NCI-H526 treated with DMSO at 0.1 percent for 48 hours (cell line): Measurements from ENCODE around the gene DSG4.

Source experiments
- DNase-seq: peaks from one replicate; lab custom pipeline; 2025; lab: John Stamatoyannopoulos, UW

Gene DSG4

GRCh38 chr18:31410716-31411483 lies 34.3 kb downstream of the DSG4 start:
- DNase-seq: no peak

- no peak for DNase-seq
These were observed 36.6 kb downstream of the DSG4 start for GRCh38 chr18:31413137-31413536.

GRCh38 chr18:31417850-31418249 lies 41.3 kb downstream of the DSG4 start:
- no peak for DNase-seq

GRCh38 chr18:31419457-31419932 lies 42.9 kb downstream of the DSG4 start:
- no peak for DNase-seq

GRCh38 chr18:31420032-31420431 lies 43.5 kb downstream of the DSG4 start:
- DNase-seq: no peak

- no peak for DNase-seq
These were observed 43.9 kb downstream of the DSG4 start for GRCh38 chr18:31420524-31420923.

- DNase-seq: no peak
These were observed 47.9 kb downstream of the DSG4 start for GRCh38 chr18:31424383-31424988.

GRCh38 chr18:31426021-31426420 lies 49.4 kb downstream of the DSG4 start:
- no peak for DNase-seq

- DNase-seq: no peak
These were observed 50.4 kb downstream of the DSG4 start for GRCh38 chr18:31426871-31427406.

- no peak for DNase-seq
These were observed 51.6 kb downstream of the DSG4 start for GRCh38 chr18:31428211-31428610.

- DNase-seq: no peak
These were observed 53.0 kb downstream of the DSG4 start for GRCh38 chr18:31429623-31430022.

- no peak for DNase-seq
These were observed 53.5 kb downstream of the DSG4 start for GRCh38 chr18:31430072-31430471.

GRCh38 chr18:31430554-31430953 lies 54.0 kb downstream of the DSG4 start:
- DNase-seq: no peak

GRCh38 chr18:31432316-31432715 lies 55.7 kb downstream of the DSG4 start:
- no peak for DNase-seq

GRCh38 chr18:31436825-31437224 lies 60.2 kb downstream of the DSG4 start:
- no peak for DNase-seq

GRCh38 chr18:31438402-31438801 lies 61.8 kb downstream of the DSG4 start:
- no peak for DNase-seq

GRCh38 chr18:31439807-31440325 lies 63.3 kb downstream of the DSG4 start:
- no peak for DNase-seq

GRCh38 chr18:31440787-31441186 lies 64.2 kb downstream of the DSG4 start:
- no peak for DNase-seq

GRCh38 chr18:31441493-31441892 lies 64.9 kb downstream of the DSG4 start:
- no peak for DNase-seq

GRCh38 chr18:31444142-31444541 lies 67.6 kb downstream of the DSG4 start:
- DNase-seq: no peak

GRCh38 chr18:31445908-31446307 lies 69.3 kb downstream of the DSG4 start:
- no peak for DNase-seq

- no peak for DNase-seq
These were observed 70.3 kb downstream of the DSG4 start for GRCh38 chr18:31446854-31447253.

GRCh38 chr18:31447530-31448191 lies 71.1 kb downstream of the DSG4 start, which contains the start of gene DSG3:
Gene DSG3 (plus strand): TSS chr18:31447741. CDS start chr18:31447878, 137 bp downstream.
- DNase-seq: no peak
